SH-SY5Y (cell line): ENCODE data around the gene FEN1.

Experiments
- GATA2 ChIP-seq: IDR thresholded peaks from 2 replicates; pipeline ENCODE4 v1.6.1; 2011; ENCODE audit warnings: mild to moderate bottlenecking, low read depth, low read length
- GATA3 ChIP-seq: IDR thresholded peaks from 2 replicates; pipeline ENCODE4 v1.6.1; 2011; ENCODE audit warnings: low read depth, mild to moderate bottlenecking, low read length, moderate library complexity

Gene FEN1

GRCh38 chr11:61806785-61807184 lies 14.1 kb downstream of the FEN1 start:
- TF ChIP-seq GATA3 = no peak
- TF ChIP-seq GATA2 = no peak

- TF ChIP-seq GATA2 = no peak
- TF ChIP-seq GATA3 = no peak
These were observed 18.0 kb downstream of the FEN1 start for GRCh38 chr11:61810671-61811175.

GRCh38 chr11:61811831-61812230 lies 19.1 kb downstream of the FEN1 start:
- TF ChIP-seq GATA3 (no peak), GATA2 (no peak)

GRCh38 chr11:61812736-61813411 lies 20.2 kb downstream of the FEN1 start:
- no peak for TF ChIP-seq GATA2
- TF ChIP-seq GATA3 = no peak

GRCh38 chr11:61814247-61814957 lies 21.7 kb downstream of the FEN1 start:
- TF ChIP-seq GATA3 = no peak
- no peak for TF ChIP-seq GATA2

- TF ChIP-seq GATA3 (no peak), GATA2 (0 out of 2 replicates have a peak, but pooled peaks have one; percentile 30)
These were observed 22.5 kb downstream of the FEN1 start for GRCh38 chr11:61814958-61815789.

- TF ChIP-seq GATA2 (no peak), GATA3 (no peak)
These were observed 23.4 kb downstream of the FEN1 start for GRCh38 chr11:61815790-61816735.

- TF ChIP-seq GATA3 = no peak
- TF ChIP-seq GATA2 = no peak
These were observed 24.2 kb downstream of the FEN1 start, which contains the start of gene FADS1 for GRCh38 chr11:61816736-61817455. FADS1 (minus strand) TSS chr11:61817003; CDS start chr11:61816929, 74 bp downstream.

GRCh38 chr11:61817471-61818202 lies 24.9 kb downstream of the FEN1 start:
- TF ChIP-seq GATA3 (no peak), GATA2 (no peak)

- TF ChIP-seq GATA3 = no peak
- TF ChIP-seq GATA2 = no peak
These were observed 27.5 kb downstream of the FEN1 start for GRCh38 chr11:61820174-61820573.

GRCh38 chr11:61826930-61827570 lies 34.3 kb downstream of the FEN1 start:
- TF ChIP-seq GATA2 (no peak), GATA3 (no peak)
